HG03442 (cell line): Measurements from ENCODE around the gene NANS.
"Not testable (repeated sequence)": the region's sequence is repeated elsewhere in the genome, so short reads cannot be mapped to it uniquely, and the experiment has no call there.

Experiments used
- ATAC-seq: cut with Tn5 transposase; IDR thresholded peaks from one replicate; pipeline ENCODE4 v1.9.1; 2021; ENCODE audit warnings: mild to moderate bottlenecking, moderate library complexity; ENCODE audit not compliant: unreplicated experiment

NANS gene

GRCh38 chr9:98096091-98096490 lies 39.6 kb downstream of the NANS start:
- no peak for ATAC-seq

- ATAC-seq = no peak
These were observed 41.3 kb downstream of the NANS start for GRCh38 chr9:98097836-98098235.

DNA sequence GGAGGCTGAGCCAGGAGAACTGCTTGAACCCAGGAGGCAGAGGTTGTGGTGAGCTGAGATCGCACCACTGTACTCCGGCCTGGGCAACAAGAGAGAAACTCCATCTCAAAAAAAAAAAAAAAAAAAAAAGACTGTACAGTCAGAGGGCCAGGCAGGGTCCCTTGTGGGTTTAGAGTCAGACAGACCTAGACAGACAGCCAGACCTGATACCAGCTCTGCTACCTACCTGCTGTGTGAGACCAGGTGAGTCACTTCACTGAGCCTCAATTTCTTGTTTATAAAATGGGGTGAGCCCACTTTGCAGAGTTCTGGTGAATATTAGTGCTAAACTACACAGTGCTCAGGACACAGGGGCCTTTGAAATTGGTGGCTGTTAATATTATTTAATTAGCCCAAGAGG lies 42.8 kb downstream of the NANS start:
- ATAC-seq = no peak

DNA sequence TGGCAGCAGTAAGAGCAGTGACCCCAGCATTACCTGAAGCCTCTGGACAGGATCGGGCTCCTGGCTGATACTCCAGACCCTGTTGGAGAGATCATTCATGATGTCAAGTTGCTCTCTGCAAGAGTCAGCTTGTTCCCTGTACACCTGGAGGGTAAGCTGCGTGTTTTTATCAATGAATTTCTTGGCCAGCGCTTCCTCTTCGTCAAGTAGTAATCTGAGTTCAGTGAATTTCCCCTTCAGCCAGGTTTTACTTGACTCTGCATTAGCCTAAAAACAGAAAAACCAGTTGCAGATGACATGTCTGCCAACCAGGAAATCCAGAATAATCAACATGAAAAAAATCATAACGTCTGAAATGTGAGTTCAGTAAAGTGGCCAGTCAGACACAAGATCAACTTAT lies 43.4 kb downstream of the NANS start:
- no peak for ATAC-seq

DNA sequence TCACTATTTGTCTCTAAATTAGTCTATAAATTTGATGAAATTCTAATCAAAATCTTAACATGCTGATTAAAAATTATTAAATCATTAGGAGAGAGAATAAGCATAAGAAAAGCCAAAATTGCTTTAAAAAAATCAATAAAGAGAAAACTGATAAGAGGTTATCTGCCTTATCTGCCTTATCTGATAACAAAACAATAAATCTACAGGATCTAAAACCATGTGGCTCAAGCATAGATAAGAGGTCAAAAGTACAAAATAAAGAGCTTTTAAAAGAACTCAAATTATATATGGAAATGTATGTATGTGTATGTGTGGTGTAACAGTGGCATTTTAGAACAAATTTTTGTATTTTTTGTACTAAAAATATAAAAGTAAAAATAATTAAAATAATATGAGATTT lies 43.9 kb downstream of the NANS start:
- ATAC-seq = no peak

- no peak for ATAC-seq
These were observed 44.9 kb downstream of the NANS start for GRCh38 chr9:98101416-98101815.

GRCh38 chr9:98101868-98102273 lies 45.3 kb downstream of the NANS start:
- ATAC-seq = peak; percentile 96

DNA sequence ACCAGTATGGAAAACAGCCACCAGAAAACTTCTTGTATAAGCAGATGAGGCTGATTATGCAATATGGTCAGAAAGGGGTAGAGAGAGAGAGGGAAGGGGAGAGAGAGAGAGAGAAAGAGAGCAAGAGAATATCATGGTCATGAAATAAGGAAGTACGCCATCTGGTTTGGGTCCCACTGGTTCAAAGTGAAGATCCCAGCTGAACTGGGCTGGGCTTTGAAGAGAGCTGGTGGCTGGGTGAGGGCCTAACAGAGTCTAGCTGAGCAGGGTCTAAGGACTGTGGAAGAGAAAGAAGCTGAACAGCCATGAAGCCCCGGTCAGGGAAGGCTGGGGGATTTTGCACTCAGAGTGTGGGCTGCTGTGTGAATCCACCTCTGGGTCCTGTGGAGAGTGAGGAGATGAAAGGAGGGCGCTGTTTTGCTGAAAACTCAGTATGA lies 47.9 kb downstream of the NANS start:
- ATAC-seq = no peak

DNA sequence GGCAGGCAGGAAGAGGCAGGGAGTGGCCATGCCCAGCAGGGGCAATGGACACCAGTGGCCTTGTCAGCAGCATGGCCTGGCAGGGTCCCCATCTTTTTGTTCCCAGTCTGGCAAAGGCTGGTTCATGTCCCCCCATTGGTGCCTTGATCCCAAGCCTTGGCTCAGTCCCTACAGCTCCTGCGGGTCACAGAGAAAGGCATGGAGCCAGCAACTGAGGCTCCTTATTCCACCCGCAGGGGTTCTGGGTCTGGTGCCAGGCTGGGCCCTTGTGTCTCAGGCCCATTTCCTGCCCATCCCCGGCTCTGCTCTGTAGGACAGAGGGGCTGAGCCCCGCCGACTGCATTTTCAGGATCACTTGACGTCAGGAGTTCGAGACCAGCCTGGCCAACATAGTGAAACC lies 48.5 kb downstream of the NANS start:
- no peak for ATAC-seq

GRCh38 chr9:98107926-98108325 lies 51.4 kb downstream of the NANS start:
- no peak for ATAC-seq

DNA sequence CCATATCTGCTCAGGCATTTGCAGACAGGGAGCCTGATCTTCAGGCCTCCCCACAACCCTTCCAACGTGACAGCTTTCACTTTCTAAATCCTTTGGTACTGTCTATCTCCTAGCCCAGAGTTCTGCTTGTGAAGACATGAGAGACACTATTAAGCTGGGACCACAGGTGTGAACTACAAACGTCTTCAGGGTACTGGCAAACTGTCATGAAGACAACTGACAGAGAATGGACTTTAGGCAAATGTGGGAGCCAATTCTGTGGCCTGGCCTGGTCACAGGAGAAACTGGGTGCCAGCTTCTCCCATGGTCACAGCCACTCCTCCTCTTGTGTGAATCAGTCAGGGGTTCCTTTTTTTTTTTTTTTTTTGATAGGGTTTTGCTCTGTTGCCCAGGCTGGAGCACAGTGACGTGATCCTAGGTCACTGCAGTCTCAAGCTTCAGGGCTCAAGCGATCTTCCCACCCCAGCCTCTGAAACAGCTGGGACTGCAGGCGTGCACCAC lies 52.0 kb downstream of the NANS start:
- ATAC-seq = peak; percentile 73

DNA sequence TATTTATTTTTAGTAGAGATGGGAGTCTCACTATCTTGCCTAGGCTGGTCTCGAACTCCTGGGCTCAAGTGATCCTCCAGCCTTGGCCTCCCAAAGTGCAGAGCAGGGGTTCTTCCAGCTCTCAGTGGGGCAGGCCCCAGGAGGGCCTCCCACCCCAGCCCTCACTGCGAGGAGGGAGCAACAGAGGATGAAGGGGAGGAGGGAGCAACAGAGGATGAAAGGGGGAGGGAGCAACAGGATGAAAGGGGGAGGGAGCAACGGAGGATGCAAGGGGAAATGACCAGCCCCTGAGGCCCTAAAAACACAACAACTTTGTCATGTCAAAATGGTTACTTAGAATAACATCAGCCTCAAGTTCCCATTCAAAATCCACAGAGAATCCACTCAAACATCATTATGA lies 52.5 kb downstream of the NANS start:
- no peak for ATAC-seq

DNA sequence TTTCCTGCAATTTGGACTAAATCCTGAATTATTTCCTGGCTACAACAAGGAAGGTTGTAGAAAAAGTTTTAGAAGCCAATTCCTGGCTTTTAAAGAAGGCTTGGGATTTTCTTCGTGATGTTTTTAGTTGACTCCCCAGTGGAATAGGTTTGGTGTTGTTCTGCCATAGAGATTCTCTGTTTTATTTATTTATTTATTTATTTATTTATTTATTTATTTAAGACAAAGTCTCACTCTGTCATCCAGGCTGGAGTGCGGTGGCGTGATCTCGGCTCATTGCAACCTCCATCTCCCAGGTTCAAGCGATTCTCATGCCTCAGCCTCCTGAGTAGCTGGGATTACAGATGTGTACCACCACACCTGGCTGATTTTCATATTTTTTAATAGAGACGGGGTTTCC lies 60.6 kb downstream of the NANS start:
- not testable (repeated sequence) for ATAC-seq

- peak; percentile 45 for ATAC-seq
These were observed 61.6 kb downstream of the NANS start for GRCh38 chr9:98117984-98118639.

DNA sequence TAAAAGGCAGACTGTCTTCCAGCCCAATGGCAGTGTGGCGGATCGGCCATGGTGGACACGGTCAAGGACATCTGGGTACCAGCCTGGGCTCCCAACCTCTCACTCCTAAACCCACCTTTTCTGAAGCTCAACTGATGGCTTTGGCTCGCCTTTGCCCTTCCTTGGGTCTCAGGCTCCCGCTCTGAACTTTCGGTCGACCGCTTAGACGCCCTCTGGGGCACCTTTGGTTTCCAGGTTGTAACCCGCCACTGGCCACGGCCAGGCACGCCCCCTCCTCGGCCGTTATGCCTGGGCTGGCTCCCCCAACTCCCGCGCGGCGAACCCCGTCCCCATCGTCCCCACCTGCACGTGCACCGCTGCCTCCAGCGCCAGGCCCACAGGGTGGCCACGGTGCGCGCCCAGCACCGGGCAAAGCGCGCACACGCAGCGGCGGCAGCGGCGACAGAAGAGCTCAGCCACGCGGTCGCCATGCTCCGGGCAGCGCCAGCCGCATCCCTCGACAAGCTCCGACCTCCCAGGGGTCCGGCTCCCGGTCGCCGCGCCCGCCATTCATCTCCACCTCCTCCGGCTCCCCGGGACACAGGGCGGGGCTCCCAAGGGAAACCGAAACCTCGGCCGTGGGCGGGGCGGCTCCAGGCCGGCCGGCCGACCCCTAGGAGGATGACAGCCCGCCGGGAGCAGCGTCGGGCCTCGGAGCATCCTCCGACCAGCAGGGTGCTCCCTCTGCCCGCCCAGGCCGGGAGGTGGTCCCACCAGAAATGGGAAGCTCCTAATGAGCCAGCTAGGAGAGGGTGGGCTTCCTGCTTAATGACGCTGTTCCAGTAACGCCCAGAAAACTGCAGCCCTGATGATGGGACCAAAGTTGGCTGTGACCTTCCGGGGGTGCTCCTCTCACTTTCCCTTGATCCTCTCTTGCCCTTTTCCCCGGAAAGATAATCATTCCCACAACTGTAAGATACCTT lies 62.4 kb downstream of the NANS start, which contains the start of gene TRIM14:
Gene TRIM14 (minus strand): TSS at position 583 of the 962 bp plus-strand sequence. CDS start 34 bp downstream, at position 549.
- ATAC-seq = peak; percentile 53

- ATAC-seq = no peak
These were observed 63.9 kb downstream of the NANS start for GRCh38 chr9:98120476-98120875.

- no peak for ATAC-seq
These were observed 64.5 kb downstream of the NANS start for GRCh38 chr9:98121058-98121457.

GRCh38 chr9:98124091-98124490 lies 67.6 kb downstream of the NANS start:
- ATAC-seq = not testable (repeated sequence)

- no peak for ATAC-seq
These were observed 68.3 kb downstream of the NANS start for GRCh38 chr9:98124637-98125426.

- no peak for ATAC-seq
These were observed 70.7 kb downstream of the NANS start for GRCh38 chr9:98127226-98127625.

- ATAC-seq = no peak
These were observed 71.8 kb downstream of the NANS start for GRCh38 chr9:98128316-98128715.
